K562 (cell line): ENCODE data around the gene PSMB11. TPM values are rescaled to one million over a fixed set of nuclear protein-coding genes. Genes with fewer than 3 reads are reported as not detected.

Experiments used
- CBX1 ChIP-seq: sonication (generic); IDR thresholded peaks from 2 replicates; pipeline ENCODE4 v1.6.1; 2016; ENCODE audit warnings: antibody characterized with exemption, low read depth, mild to moderate bottlenecking
- CC2D1A ChIP-seq: fragments of 450-650 bp; IDR thresholded peaks from 2 replicates; pipeline ENCODE4 v1.6.1; 2017; ENCODE audit warnings: mild to moderate bottlenecking
- CHCHD3 ChIP-seq: fragments of 250-450 bp; sonication (Bioruptor Pico); IDR thresholded peaks from 2 replicates; pipeline ENCODE4 v2.1.2; 2022; ENCODE audit warnings: mild to moderate bottlenecking
- FOXA3 ChIP-seq, 2 experiments: fragments of 450-650 bp in 1 of 2; sonication (generic) in 1 of 2; formaldehyde crosslinking; IDR thresholded peaks in 1 of 2; conservative IDR thresholded peaks in 1 of 2; 2 replicates each; pipeline versions ENCODE4 v1.4.0 to v1.8.0; 2020 to 2022; ENCODE audit warnings: mild to moderate bottlenecking in 2 of 2, missing genetic modification reagents in 1 of 2
- GABPA ChIP-seq: fragments of 200-800 bp; sonication (Bioruptor generic); conservative IDR thresholded peaks from 2 replicates; pipeline ENCODE4 v1.6.1; 2016; ENCODE audit warnings: low read depth, missing genetic modification characterization, missing compliant biosample characterization
- HNRNPUL1 ChIP-seq: fragments of 200-400 bp; formaldehyde crosslinking; IDR thresholded peaks from 2 replicates; pipeline ENCODE4 v1.6.1; 2017; ENCODE audit warnings: low read length
- NBN ChIP-seq: fragments of 450-650 bp; IDR thresholded peaks from 2 replicates; pipeline ENCODE4 v1.6.1; 2016; ENCODE audit warnings: low read depth, mild to moderate bottlenecking
- POLR2H ChIP-seq: IDR thresholded peaks from 2 replicates; pipeline ENCODE4 v1.6.1; 2016; ENCODE audit warnings: missing genetic modification characterization, low read depth, mild to moderate bottlenecking, control low read depth, missing compliant biosample characterization, moderate library complexity
- TCF7 ChIP-seq: sonication (generic); IDR thresholded peaks from 2 replicates; pipeline ENCODE4 v1.6.1; 2016; ENCODE audit warnings: antibody characterized with exemption, borderline replicate concordance
- WHSC1 ChIP-seq: IDR thresholded peaks from one replicate; pipeline ENCODE4 v1.6.1; 2012; ENCODE audit warnings: low read length, control low read depth, inconsistent platforms
- ZNF785 ChIP-seq: fragments of 250-450 bp; sonication (Bioruptor Pico); IDR thresholded peaks from 2 replicates; pipeline ENCODE4 v1.4.0; 2020; ENCODE audit warnings: mild to moderate bottlenecking
- polyA plus RNA-seq, 8 experiments: library from polyadenylated mRNA; depleted of rRNA in 4 of 8; stranded (reverse) in 5 of 8; unstranded in 3 of 8; fragments of >200 nt; fragmentation: Nextera tagmentation in 2 of 8; fragmentation: Illumina TruSeq in 1 of 8; extraction: Ambion mirVana in 2 of 8; extraction: Trizol in 1 of 8; gene quantifications; 2 replicates each; pipeline versions ENCODE4 v1.2.1 to v1.2.3, GENCODE V29; 2011 to 2014; ENCODE audit warnings: inconsistent platforms in 1 of 8, missing spikeins in 1 of 8
- total RNA-seq, 7 experiments: library from RNA; depleted of rRNA in 6 of 7; stranded (reverse); fragments of >200 nt in 6 of 7; fragmentation: Illumina TruSeq in 2 of 7; extraction: Trizol in 2 of 7; gene quantifications; 2 replicates each; pipeline versions ENCODE4 v1.2.1 to v1.2.3, GENCODE V29; 2011 to 2021; ENCODE audit warnings: low replicate concordance in 1 of 7
- TF ChIP-seq, protein P1 (sequence below), 2 experiments: IDR thresholded peaks; 2 replicates each; pipeline ENCODE4 v1.6.1; 2011; ENCODE audit warnings: borderline replicate concordance in 1 of 2, control low read depth in 1 of 2, low read depth in 1 of 2, low read length in 1 of 2, mild to moderate bottlenecking in 1 of 2, mixed read lengths in 1 of 2, moderate library complexity in 1 of 2; ENCODE audit not compliant: insufficient read depth in 1 of 2, insufficient read length in 1 of 2, poor library complexity in 1 of 2, severe bottlenecking in 1 of 2; ENCODE audit errors: extremely low read depth in 1 of 2
- TF ChIP-seq, protein P2 (sequence below), 2 experiments: IDR thresholded peaks in 1 of 2; conservative IDR thresholded peaks in 1 of 2; 2 replicates each; pipeline ENCODE4 v1.6.1; 2016; ENCODE audit warnings: low read depth in 2 of 2, mild to moderate bottlenecking in 1 of 2, missing compliant biosample characterization in 1 of 2, missing genetic modification characterization in 1 of 2, moderate library complexity in 1 of 2
- TF ChIP-seq, protein P3 (sequence below): fragments of 450-650 bp; IDR thresholded peaks from 2 replicates; pipeline ENCODE4 v1.7.1; 2018; ENCODE audit warnings: mild to moderate bottlenecking, low read depth; ENCODE audit not compliant: partially characterized antibody
- TF ChIP-seq, protein P4 (sequence below): fragments of 450-650 bp; conservative IDR thresholded peaks from 2 replicates; pipeline ENCODE4 v1.6.1; 2016; ENCODE audit warnings: missing genetic modification characterization, low read depth, mild to moderate bottlenecking, missing compliant biosample characterization, moderate library complexity

The PSMB11 gene
- total and polyA plus RNA-seq, 9 of the 15 experiments (the other 6 are each of a cell fraction or from before 2014, with no cell fraction given) = not detected

DNA sequence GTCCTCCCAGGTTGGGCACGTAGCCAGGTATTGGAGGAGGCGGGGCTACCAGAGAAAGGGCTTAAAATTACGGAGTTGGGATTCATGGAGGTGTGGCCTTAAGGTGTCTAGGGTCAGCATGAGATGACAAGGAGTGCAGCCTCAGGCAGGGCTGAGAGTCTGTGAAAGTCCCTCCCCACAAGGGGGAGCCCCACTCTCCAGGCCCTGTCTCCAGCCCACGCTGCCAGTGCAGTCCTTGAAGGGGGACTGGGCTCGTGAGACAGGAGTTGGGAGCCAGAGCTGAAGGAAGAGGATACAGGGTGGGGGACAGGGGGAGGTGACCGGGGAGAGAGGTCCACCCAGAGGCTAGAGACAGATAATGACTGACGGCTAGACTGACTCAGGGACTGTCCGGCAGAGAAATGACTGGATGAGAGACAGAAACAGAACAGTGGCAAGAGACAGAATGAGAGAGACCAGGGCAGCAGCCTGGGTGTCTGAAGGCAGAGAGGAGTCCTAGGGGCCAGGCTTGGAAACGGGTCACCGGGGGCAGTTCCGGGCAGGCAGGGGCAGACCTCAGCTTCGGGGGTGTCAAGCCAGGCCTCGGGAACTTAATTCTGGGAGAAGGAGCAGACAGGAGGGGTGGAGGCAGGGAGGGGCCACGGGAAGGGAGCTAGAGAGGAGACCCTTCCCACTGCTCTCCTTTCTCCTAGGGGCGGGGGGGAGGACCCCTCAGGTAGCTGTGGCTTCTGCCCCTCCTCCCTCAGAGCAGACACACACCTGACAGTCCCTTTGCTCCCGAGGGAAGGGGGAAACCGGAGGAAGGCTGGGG lies 14.3 kb downstream of the PSMB11 start (continued):
- no peak for TF ChIP-seq GABPA (tag)
- TF ChIP-seq CBX1 = no peak
- TF ChIP-seq FOXA3 (CRISPR knock-in tag; conservative IDR thresholded peaks at IDR 0.05 in 1 of 2, IDR thresholded peaks at IDR 0.05 in 1 of 2) = no peak
- no peak for TF ChIP-seq CHCHD3
- TF ChIP-seq, protein P1, sequence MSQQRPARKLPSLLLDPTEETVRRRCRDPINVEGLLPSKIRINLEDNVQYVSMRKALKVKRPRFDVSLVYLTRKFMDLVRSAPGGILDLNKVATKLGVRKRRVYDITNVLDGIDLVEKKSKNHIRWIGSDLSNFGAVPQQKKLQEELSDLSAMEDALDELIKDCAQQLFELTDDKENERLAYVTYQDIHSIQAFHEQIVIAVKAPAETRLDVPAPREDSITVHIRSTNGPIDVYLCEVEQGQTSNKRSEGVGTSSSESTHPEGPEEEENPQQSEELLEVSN (IDR thresholded peaks at IDR 0.05; ENCODE audit: borderline replicate concordance in 1 of 2, extremely low read depth in 1 of 2, insufficient read depth in 1 of 2, insufficient read length in 1 of 2, low read depth in 1 of 2, low read length in 1 of 2, poor library complexity in 1 of 2, severe bottlenecking in 1 of 2) = peak; percentile 16 to 55
- TF ChIP-seq, protein P2, sequence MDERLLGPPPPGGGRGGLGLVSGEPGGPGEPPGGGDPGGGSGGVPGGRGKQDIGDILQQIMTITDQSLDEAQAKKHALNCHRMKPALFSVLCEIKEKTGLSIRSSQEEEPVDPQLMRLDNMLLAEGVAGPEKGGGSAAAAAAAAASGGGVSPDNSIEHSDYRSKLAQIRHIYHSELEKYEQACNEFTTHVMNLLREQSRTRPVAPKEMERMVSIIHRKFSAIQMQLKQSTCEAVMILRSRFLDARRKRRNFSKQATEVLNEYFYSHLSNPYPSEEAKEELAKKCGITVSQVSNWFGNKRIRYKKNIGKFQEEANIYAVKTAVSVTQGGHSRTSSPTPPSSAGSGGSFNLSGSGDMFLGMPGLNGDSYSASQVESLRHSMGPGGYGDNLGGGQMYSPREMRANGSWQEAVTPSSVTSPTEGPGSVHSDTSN (CRISPR knock-in tag; IDR thresholded peaks at IDR 0.05; ENCODE audit: low read depth) = no peak
- TF ChIP-seq, protein P2 (tag; conservative IDR thresholded peaks at IDR 0.05; ENCODE audit: low read depth) = peak; percentile 20; the same call in 1 of the 2 replicates
- no peak for TF ChIP-seq CC2D1A
- no peak for TF ChIP-seq WHSC1
- TF ChIP-seq NBN = peak; percentile 65; the same call in 1 of the 2 replicates
- peak; percentile 69; the same call in 1 of the 2 replicates for TF ChIP-seq HNRNPUL1
- TF ChIP-seq ZNF785 = no peak
- no peak for TF ChIP-seq POLR2H (tag)
- no peak for TF ChIP-seq TCF7
- TF ChIP-seq, protein P3, sequence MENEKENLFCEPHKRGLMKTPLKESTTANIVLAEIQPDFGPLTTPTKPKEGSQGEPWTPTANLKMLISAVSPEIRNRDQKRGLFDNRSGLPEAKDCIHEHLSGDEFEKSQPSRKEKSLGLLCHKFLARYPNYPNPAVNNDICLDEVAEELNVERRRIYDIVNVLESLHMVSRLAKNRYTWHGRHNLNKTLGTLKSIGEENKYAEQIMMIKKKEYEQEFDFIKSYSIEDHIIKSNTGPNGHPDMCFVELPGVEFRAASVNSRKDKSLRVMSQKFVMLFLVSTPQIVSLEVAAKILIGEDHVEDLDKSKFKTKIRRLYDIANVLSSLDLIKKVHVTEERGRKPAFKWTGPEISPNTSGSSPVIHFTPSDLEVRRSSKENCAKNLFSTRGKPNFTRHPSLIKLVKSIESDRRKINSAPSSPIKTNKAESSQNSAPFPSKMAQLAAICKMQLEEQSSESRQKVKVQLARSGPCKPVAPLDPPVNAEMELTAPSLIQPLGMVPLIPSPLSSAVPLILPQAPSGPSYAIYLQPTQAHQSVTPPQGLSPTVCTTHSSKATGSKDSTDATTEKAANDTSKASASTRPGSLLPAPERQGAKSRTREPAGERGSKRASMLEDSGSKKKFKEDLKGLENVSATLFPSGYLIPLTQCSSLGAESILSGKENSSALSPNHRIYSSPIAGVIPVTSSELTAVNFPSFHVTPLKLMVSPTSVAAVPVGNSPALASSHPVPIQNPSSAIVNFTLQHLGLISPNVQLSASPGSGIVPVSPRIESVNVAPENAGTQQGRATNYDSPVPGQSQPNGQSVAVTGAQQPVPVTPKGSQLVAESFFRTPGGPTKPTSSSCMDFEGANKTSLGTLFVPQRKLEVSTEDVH = no peak
- TF ChIP-seq, protein P4, sequence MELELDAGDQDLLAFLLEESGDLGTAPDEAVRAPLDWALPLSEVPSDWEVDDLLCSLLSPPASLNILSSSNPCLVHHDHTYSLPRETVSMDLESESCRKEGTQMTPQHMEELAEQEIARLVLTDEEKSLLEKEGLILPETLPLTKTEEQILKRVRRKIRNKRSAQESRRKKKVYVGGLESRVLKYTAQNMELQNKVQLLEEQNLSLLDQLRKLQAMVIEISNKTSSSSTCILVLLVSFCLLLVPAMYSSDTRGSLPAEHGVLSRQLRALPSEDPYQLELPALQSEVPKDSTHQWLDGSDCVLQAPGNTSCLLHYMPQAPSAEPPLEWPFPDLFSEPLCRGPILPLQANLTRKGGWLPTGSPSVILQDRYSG = no peak
